ENCODE results near the gene RTKN.
A peak's percentile ranks its signal among the peaks of the same experiment; 100 is the strongest.

The RTKN gene

DNA sequence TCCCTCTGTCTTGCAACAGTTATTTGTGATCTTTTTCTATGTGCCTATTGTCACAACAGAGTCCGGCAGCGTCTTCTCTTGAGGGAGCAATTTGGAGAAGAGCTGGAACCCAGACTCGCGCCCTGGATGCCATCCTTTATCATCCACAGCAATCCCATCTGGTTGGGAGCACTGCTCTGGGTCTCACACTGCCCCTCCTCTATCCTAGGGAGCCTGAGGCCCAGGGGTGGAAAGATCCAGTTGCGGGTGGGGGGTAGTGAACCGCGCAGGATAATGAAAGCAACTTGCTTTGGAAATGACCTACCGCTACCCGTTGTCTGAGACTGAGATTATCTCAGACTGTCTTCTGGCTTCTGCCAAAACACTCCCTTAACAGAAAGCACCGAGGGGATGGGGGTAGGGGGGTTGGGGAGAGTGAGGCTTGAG is 17.2 kb upstream of the RTKN start:
- H3K4me3 ChIP-seq (ENCODE audit: control insufficient read depth, low read depth, low read length), result peak overlapping the region; percentile 94
- DNase-seq (ENCODE audit: low read depth), result no peak
- TF ChIP-seq, protein P1, sequence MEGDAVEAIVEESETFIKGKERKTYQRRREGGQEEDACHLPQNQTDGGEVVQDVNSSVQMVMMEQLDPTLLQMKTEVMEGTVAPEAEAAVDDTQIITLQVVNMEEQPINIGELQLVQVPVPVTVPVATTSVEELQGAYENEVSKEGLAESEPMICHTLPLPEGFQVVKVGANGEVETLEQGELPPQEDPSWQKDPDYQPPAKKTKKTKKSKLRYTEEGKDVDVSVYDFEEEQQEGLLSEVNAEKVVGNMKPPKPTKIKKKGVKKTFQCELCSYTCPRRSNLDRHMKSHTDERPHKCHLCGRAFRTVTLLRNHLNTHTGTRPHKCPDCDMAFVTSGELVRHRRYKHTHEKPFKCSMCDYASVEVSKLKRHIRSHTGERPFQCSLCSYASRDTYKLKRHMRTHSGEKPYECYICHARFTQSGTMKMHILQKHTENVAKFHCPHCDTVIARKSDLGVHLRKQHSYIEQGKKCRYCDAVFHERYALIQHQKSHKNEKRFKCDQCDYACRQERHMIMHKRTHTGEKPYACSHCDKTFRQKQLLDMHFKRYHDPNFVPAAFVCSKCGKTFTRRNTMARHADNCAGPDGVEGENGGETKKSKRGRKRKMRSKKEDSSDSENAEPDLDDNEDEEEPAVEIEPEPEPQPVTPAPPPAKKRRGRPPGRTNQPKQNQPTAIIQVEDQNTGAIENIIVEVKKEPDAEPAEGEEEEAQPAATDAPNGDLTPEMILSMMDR (conservative IDR thresholded peaks at IDR 0.05; ENCODE audit: control insufficient read depth, insufficient read depth, low read depth, low read length), result no peak

DNA sequence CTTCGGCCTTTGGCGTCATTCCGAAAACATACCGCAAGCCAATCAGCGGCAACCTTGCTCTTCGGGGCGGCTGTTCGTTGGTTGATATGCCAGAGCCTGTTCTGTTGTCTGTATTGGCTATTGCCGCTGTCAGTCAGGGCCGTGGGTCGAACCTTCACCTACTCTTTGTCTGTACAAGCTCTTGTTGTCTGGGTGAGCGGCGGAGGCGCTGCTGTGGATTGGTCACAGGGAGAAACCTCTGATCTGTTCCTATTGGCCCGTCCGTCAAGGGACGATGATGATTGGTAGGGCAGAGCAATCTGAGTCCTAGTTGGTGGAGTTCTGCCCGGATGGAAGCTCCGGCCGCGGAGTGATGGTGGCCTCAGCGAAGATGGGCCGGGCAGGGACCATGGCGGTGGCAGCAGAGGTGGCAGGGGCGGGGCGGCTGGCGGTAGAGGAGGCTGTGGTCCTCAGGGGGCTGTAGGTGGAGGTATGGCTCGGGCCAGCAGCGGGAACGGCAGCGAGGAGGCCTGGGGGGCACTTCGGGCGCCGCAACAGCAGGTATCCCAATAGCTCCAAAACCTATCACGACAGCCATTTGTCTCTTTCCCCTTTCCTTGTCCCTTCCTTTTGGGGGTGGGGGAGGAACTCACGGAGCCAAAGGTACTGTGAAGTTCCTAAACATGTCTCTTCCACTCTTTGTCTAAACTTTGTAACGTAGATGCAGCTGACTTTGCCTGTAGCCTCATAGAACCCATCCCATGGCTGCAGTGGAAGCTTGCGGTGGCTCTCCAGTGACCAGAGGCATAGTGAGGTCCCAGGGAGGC is 16.6 kb upstream of the RTKN start, which contains the start of gene WBP1:
Gene WBP1, plus strand, starts transcription at position 307 of the 806 bp plus-strand sequence. Its CDS starts 165 bp downstream, at position 472.
- peak; percentile 100 for DNase-seq (ENCODE audit: low read depth)
- TF ChIP-seq, protein P1 (conservative IDR thresholded peaks at IDR 0.05; ENCODE audit: control insufficient read depth, insufficient read depth, low read depth, low read length), result no peak
- H3K4me3 ChIP-seq (ENCODE audit: control insufficient read depth, low read depth, low read length), result peak within 1 kb of the TSS; percentile 94

DNA sequence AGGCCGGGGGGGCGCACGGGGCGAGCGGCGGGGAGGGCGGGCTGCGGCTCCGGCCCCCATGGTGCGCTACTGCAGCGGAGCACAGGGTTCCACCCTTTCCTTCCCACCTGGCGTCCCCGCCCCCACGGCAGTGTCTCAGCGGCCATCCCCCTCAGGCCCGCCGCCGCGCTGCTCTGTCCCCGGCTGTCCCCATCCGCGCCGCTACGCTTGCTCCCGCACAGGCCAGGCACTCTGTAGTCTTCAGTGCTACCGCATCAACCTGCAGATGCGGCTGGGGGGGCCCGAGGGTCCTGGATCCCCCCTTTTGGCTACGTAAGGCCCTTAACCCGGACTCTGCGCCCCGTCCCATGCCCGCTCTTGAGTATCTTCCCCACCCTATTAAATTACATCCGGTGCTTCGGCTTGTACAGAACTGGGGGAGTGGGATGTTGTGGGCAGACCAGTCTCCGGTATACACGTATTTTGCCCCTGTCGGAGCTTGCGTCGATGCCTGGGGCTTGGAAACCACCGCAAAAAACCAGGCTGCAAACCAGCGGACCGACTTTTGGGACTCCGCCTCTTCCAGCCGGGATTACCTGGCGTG is 15.9 kb upstream of the RTKN start:
- no peak for DNase-seq (ENCODE audit: low read depth)
- H3K4me3 ChIP-seq (ENCODE audit: control insufficient read depth, low read depth, low read length), result peak overlapping the region; percentile 75
- TF ChIP-seq, protein P1 (conservative IDR thresholded peaks at IDR 0.05; ENCODE audit: control insufficient read depth, insufficient read depth, low read depth, low read length), result no peak

- peak overlapping the region; percentile 75 for H3K4me3 ChIP-seq (ENCODE audit: control insufficient read depth, low read depth, low read length)
- DNase-seq (ENCODE audit: low read depth), result no peak
- TF ChIP-seq, protein P1 (conservative IDR thresholded peaks at IDR 0.05; ENCODE audit: control insufficient read depth, insufficient read depth, low read depth, low read length), result no peak
These were observed 15.4 kb upstream of the RTKN start for GRCh38 chr2:74457129-74457548.

- peak within 1 kb of the TSS; percentile 94 for H3K4me3 ChIP-seq (ENCODE audit: control insufficient read depth, low read depth, low read length)
- TF ChIP-seq, protein P1 (conservative IDR thresholded peaks at IDR 0.05; ENCODE audit: control insufficient read depth, insufficient read depth, low read depth, low read length), result no peak
- peak; percentile 99 for DNase-seq (ENCODE audit: low read depth)
These were observed 13.1 kb upstream of the RTKN start, which contains the start of gene INO80B for GRCh38 chr2:74454654-74455511. Gene INO80B, plus strand, starts transcription at chr2:74455087. Its CDS starts 30 bp downstream, at chr2:74455117.

- H3K4me3 ChIP-seq (ENCODE audit: control insufficient read depth, low read depth, low read length), result no peak overlapping the region
- DNase-seq (ENCODE audit: low read depth), result no peak
- TF ChIP-seq, protein P1 (conservative IDR thresholded peaks at IDR 0.05; ENCODE audit: control insufficient read depth, insufficient read depth, low read depth, low read length), result no peak
These were observed 8.9 kb upstream of the RTKN start for GRCh38 chr2:74450570-74451190.
